PC-9 (cell line): ENCODE results near the gene ATG2B. TPM values are rescaled to one million over a fixed set of nuclear protein-coding genes. Genes with fewer than 3 reads are reported as not detected.

Experiments
- BruUV-seq: library from RNA; stranded (reverse); fragments of 400-500 nt; replicated peaks from 2 replicates; lab custom pipeline; 2021; lab: Mats Ljungman, UMichigan
- CTCF ChIA-PET: fragments of 300-600 bp; sonication (Branson Sonifier 250); formaldehyde crosslinking; loops from one replicate; lab custom pipeline; 2022; ENCODE audit warnings: antibody characterized with exemption; lab: Charles Lee
- POLR2A ChIA-PET: fragments of 300-600 bp; sonication (Branson Sonifier 250); formaldehyde crosslinking; loops from one replicate; lab custom pipeline; 2022; ENCODE audit warnings: antibody characterized with exemption; ENCODE audit not compliant: unreplicated experiment; lab: Charles Lee
- DNase-seq, 2 experiments: peaks; one replicate each; pipeline versions ENCODE4 v3.0.0 to v3.0.0-alpha.2; 2015 to 2022; ENCODE audit warnings: mixed read lengths in 1 of 2
- H2AFZ ChIP-seq: fragments of 200-600 bp; sonication (generic); 2 replicates; pipeline ENCODE4 v1.8.1; 2017; ENCODE audit warnings: antibody characterized with exemption
- H3F3A ChIP-seq: fragments of 200-600 bp; sonication (generic); 2 replicates; pipeline ENCODE4 v1.8.1; 2017; ENCODE audit warnings: antibody characterized with exemption, mild to moderate bottlenecking, low read depth; ENCODE audit not compliant: insufficient read depth
- H3K27ac ChIP-seq: fragments of 200-600 bp; sonication (generic); 2 replicates; pipeline ENCODE4 v1.6.1; 2016; ENCODE audit warnings: mixed run types
- H3K27me3 ChIP-seq: fragments of 200-600 bp; sonication (generic); 2 replicates; pipeline ENCODE4 v1.6.1; 2016; ENCODE audit warnings: low read depth, mixed run types; ENCODE audit not compliant: insufficient read depth
- H3K36me3 ChIP-seq: fragments of 200-600 bp; sonication (generic); 2 replicates; pipeline ENCODE4 v1.6.1; 2016; ENCODE audit warnings: low read depth, mixed run types
- H3K4me1 ChIP-seq: fragments of 200-600 bp; sonication (generic); replicated peaks from 2 replicates; pipeline ENCODE4 v1.6.1; 2016; ENCODE audit warnings: mixed run types; ENCODE audit not compliant: insufficient read depth
- H3K4me2 ChIP-seq: fragments of 200-600 bp; sonication (generic); 2 replicates; pipeline ENCODE4 v1.6.1; 2017; ENCODE audit warnings: mixed run types
- H3K4me3 ChIP-seq: fragments of 200-600 bp; sonication (generic); 2 replicates; pipeline ENCODE4 v1.6.1; 2016; ENCODE audit warnings: mixed run types
- H3K79me2 ChIP-seq: fragments of 200-600 bp; sonication (generic); 2 replicates; pipeline ENCODE4 v1.6.1; 2017; ENCODE audit warnings: low read depth, mixed run types
- H3K9me2 ChIP-seq: fragments of 200-600 bp; sonication (generic); 2 replicates; pipeline ENCODE4 v1.8.1; 2017; ENCODE audit warnings: mild to moderate bottlenecking; ENCODE audit not compliant: insufficient read depth
- H3K9me3 ChIP-seq: fragments of 200-600 bp; sonication (generic); 2 replicates; pipeline ENCODE4 v1.8.1; 2016; ENCODE audit warnings: low read depth; ENCODE audit not compliant: insufficient read depth
- H4K20me1 ChIP-seq: fragments of 200-600 bp; sonication (generic); 2 replicates; pipeline ENCODE4 v1.8.1; 2017; ENCODE audit not compliant: insufficient read depth
- CTCF ChIP-seq: fragments of 200-600 bp; sonication (generic); conservative IDR thresholded peaks from 2 replicates; pipeline ENCODE4 v1.6.1; 2017; ENCODE audit warnings: mixed run types, antibody characterized with exemption, mild to moderate bottlenecking, moderate library complexity
- EZH2 ChIP-seq: fragments of 200-600 bp; sonication (generic); IDR thresholded peaks from 2 replicates; pipeline ENCODE4 v1.8.0; 2017; ENCODE audit warnings: antibody characterized with exemption, low read depth
- intact Hi-C: fragments of 100-400 bp; cut with micrococcal nuclease; formaldehyde crosslinking; loops from one replicate; pipeline ENCODE4 v1.10.0; 2022; ENCODE audit not compliant: unreplicated experiment
- total RNA-seq: library from RNA; stranded (reverse); gene quantifications from 2 replicates; pipeline ENCODE4 v1.2.3, GENCODE V29; 2021

The ATG2B gene
- total RNA-seq, 1 experiment from 2014 or later = 6.6 TPM

GRCh38 chr14:96239711-96240141 is 123.4 kb downstream of the ATG2B start:
- peak in 1 of 2 experiments; percentile 7 for DNase-seq
- Histone ChIP-seq H3K4me3 (no peak overlapping the region), H3K9me2 (no peaks in the 10 kb centered on the region), H3K4me1 (no peaks in the 10 kb centered on the region), H3K9me3 (no peaks in the 10 kb centered on the region), H4K20me1 (no peaks in the 10 kb centered on the region), H3K27ac (no peak overlapping the region), H2AFZ (no peak overlapping the region), H3F3A (no peaks in the 10 kb centered on the region), H3K27me3 (no peaks in the 10 kb centered on the region), H3K36me3 (no peaks in the 10 kb centered on the region), H3K4me2 (no peak overlapping the region), H3K79me2 (no peaks in the 10 kb centered on the region)
- no peak for TF ChIP-seq CTCF
- no peak for TF ChIP-seq EZH2
- intact Hi-C loops = no loop called here
- ChIA-PET CTCF (no interaction called here), POLR2A (interaction anchor here (0.5 kb wide), 1 partner anchor 13 kb away, joined by 5 read pairs; no protein-coding TSS in a partner anchor)
- no TSS peak for BruUV-seq

GRCh38 chr14:96238676-96239265 is 124.4 kb downstream of the ATG2B start:
- no peak for DNase-seq
- no peak overlapping the region for H2AFZ ChIP-seq
- no TSS peak for BruUV-seq
- no peaks in the 10 kb centered on the region for H3K4me1 ChIP-seq
- H4K20me1 ChIP-seq = no peaks in the 10 kb centered on the region
- H3K79me2 ChIP-seq = no peaks in the 10 kb centered on the region
- no peaks in the 10 kb centered on the region for H3K9me3 ChIP-seq
- H3K27me3 ChIP-seq = no peaks in the 10 kb centered on the region
- intact Hi-C loops = no loop called here
- no peak overlapping the region for H3K27ac ChIP-seq
- H3K4me3 ChIP-seq = no peak overlapping the region
- no peaks in the 10 kb centered on the region for H3K36me3 ChIP-seq
- H3F3A ChIP-seq = no peaks in the 10 kb centered on the region
- ChIA-PET POLR2A (interaction anchor here (0.5 kb wide), 1 partner anchor 13 kb away, joined by 5 read pairs; no protein-coding TSS in a partner anchor), CTCF (no interaction called here)
- TF ChIP-seq EZH2 (no peak), CTCF (no peak)
- H3K4me2 ChIP-seq = no peak overlapping the region
- H3K9me2 ChIP-seq = no peaks in the 10 kb centered on the region

GRCh38 chr14:96237641-96238040 is 125.5 kb downstream of the ATG2B start:
- no peak for TF ChIP-seq EZH2
- no peak for TF ChIP-seq CTCF
- Histone ChIP-seq H3K4me3 (no peak overlapping the region), H2AFZ (no peak overlapping the region), H3F3A (no peaks in the 10 kb centered on the region), H3K79me2 (no peaks in the 10 kb centered on the region), H3K36me3 (no peaks in the 10 kb centered on the region), H3K9me2 (no peaks in the 10 kb centered on the region), H3K4me2 (no peak overlapping the region), H3K9me3 (no peaks in the 10 kb centered on the region), H3K4me1 (no peaks in the 10 kb centered on the region), H4K20me1 (no peaks in the 10 kb centered on the region), H3K27ac (no peak overlapping the region), H3K27me3 (no peaks in the 10 kb centered on the region)
- intact Hi-C loops = no loop called here
- DNase-seq = no peak
- BruUV-seq = no TSS peak
- POLR2A ChIA-PET = no interaction called here
- CTCF ChIA-PET = no interaction called here
